H9 (cell line): ENCODE results near the gene TSPEAR. TPM values are rescaled to one million over a fixed set of nuclear protein-coding genes. Genes with fewer than 3 reads are reported as not detected.

Experiments used
- DNase-seq: peaks from one replicate; pipeline ENCODE4 v3.0.0-alpha.2; 2017
- H2AFZ ChIP-seq: one replicate; pipeline ENCODE4 v1.6.1; 2013; ENCODE audit warnings: mild to moderate bottlenecking, low read length, control low read depth, moderate library complexity
- H2AK5ac ChIP-seq: 2 replicates; pipeline ENCODE4 v1.6.1; 2013; ENCODE audit warnings: low read length, control low read depth, mixed read lengths; ENCODE audit not compliant: insufficient read length
- H2BK120ac ChIP-seq: one replicate; pipeline ENCODE4 v1.6.1; 2013; ENCODE audit warnings: low read depth, mild to moderate bottlenecking, low read length, control low read depth, inconsistent platforms; ENCODE audit not compliant: poor library complexity, severe bottlenecking
- H2BK12ac ChIP-seq: 2 replicates; pipeline ENCODE4 v1.6.1; 2013; ENCODE audit warnings: low read length, control low read depth, mixed read lengths, low read depth; ENCODE audit not compliant: insufficient read length
- H2BK15ac ChIP-seq: 2 replicates; pipeline ENCODE4 v1.6.1; 2013; ENCODE audit warnings: low read depth, low read length, control low read depth
- H2BK20ac ChIP-seq: one replicate; pipeline ENCODE4 v1.6.1; 2013; ENCODE audit warnings: low read depth, mild to moderate bottlenecking, low read length, control low read depth, inconsistent platforms; ENCODE audit not compliant: poor library complexity, severe bottlenecking
- H2BK5ac ChIP-seq: 2 replicates; pipeline ENCODE4 v1.6.1; 2013; ENCODE audit warnings: low read length, control low read depth, mixed read lengths; ENCODE audit not compliant: insufficient read length
- H3K14ac ChIP-seq: 2 replicates; pipeline ENCODE4 v1.6.1; 2013; ENCODE audit warnings: low read length, control low read depth; ENCODE audit not compliant: insufficient read depth
- H3K18ac ChIP-seq: 2 replicates; pipeline ENCODE4 v1.6.1; 2013; ENCODE audit warnings: low read depth, mild to moderate bottlenecking, mixed read lengths, low read length, control low read depth; ENCODE audit not compliant: insufficient read length
- H3K23ac ChIP-seq: 2 replicates; pipeline ENCODE4 v1.6.1; 2013; ENCODE audit warnings: low read length, control low read depth, mixed read lengths, low read depth; ENCODE audit not compliant: insufficient read length
- H3K23me2 ChIP-seq: 2 replicates; pipeline ENCODE4 v1.6.1; 2013; ENCODE audit warnings: low read depth, mild to moderate bottlenecking, mixed read lengths, low read length, control low read depth; ENCODE audit not compliant: insufficient read length, poor library complexity, severe bottlenecking
- H3K27ac ChIP-seq: 2 replicates; pipeline ENCODE4 v1.5.1; 2013; ENCODE audit warnings: low read length, control low read depth, mixed read lengths, low read depth; ENCODE audit not compliant: insufficient read length
- H3K27me3 ChIP-seq: 2 replicates; pipeline ENCODE4 v1.6.1; 2013; ENCODE audit warnings: low read length, control low read depth, inconsistent platforms; ENCODE audit not compliant: insufficient read depth
- H3K4ac ChIP-seq: 2 replicates; pipeline ENCODE4 v1.6.1; 2013; ENCODE audit warnings: low read depth, mild to moderate bottlenecking, control low read depth, inconsistent platforms, low read length, moderate library complexity
- H3K4me1 ChIP-seq: 2 replicates; pipeline ENCODE4 v1.6.1; 2013; ENCODE audit warnings: low read length, control low read depth, inconsistent platforms; ENCODE audit not compliant: insufficient read depth
- H3K4me2 ChIP-seq: 2 replicates; pipeline ENCODE4 v1.6.1; 2013; ENCODE audit warnings: low read length, control low read depth, mixed read lengths; ENCODE audit not compliant: insufficient read length, insufficient read depth
- H3K56ac ChIP-seq: 2 replicates; pipeline ENCODE4 v1.6.1; 2013; ENCODE audit warnings: low read depth, mild to moderate bottlenecking, mixed read lengths, low read length, control low read depth; ENCODE audit not compliant: insufficient read length
- H3K79me1 ChIP-seq: 2 replicates; pipeline ENCODE4 v1.6.1; 2013; ENCODE audit warnings: low read depth, mild to moderate bottlenecking, moderate library complexity, low read length, control low read depth, inconsistent platforms; ENCODE audit not compliant: insufficient read depth, poor library complexity, severe bottlenecking
- H3K79me2 ChIP-seq: 2 replicates; pipeline ENCODE4 v1.6.1; 2013; ENCODE audit warnings: low read length, control low read depth, inconsistent platforms; ENCODE audit not compliant: insufficient read depth
- H3K9ac ChIP-seq: 2 replicates; pipeline ENCODE4 v1.6.1; 2013; ENCODE audit warnings: low read length, control low read depth, mixed read lengths; ENCODE audit not compliant: insufficient read length; ENCODE audit errors: extremely low read depth
- H3K9me3 ChIP-seq: one replicate; pipeline ENCODE4 v1.6.1; 2013; ENCODE audit warnings: low read depth, low read length, inconsistent platforms; ENCODE audit not compliant: control insufficient read depth
- H3T11ph ChIP-seq: one replicate; pipeline ENCODE4 v1.6.1; 2013; ENCODE audit warnings: mild to moderate bottlenecking, low read length, control low read depth, inconsistent platforms
- H4K20me1 ChIP-seq: one replicate; pipeline ENCODE4 v1.6.1; 2013; ENCODE audit not compliant: control insufficient read depth, insufficient read length, insufficient read depth
- H4K5ac ChIP-seq: 2 replicates; pipeline ENCODE4 v1.6.1; 2013; ENCODE audit warnings: low read depth, mild to moderate bottlenecking, mixed read lengths, low read length, control low read depth; ENCODE audit not compliant: insufficient read length
- H4K8ac ChIP-seq: replicated peaks from 2 replicates; pipeline ENCODE4 v1.6.1; 2013; ENCODE audit warnings: low read length, control low read depth, mixed read lengths, low read depth; ENCODE audit not compliant: insufficient read length
- H4K91ac ChIP-seq: 2 replicates; pipeline ENCODE4 v1.6.1; 2013; ENCODE audit warnings: low read depth, mild to moderate bottlenecking, moderate library complexity, mixed read lengths, low read length, control low read depth; ENCODE audit not compliant: insufficient read length
- H3K27ac Mint-ChIP-seq, 3 experiments: 2 replicates in 2 of 3; 3 replicates in 1 of 3; pipeline ENCODE4 v1.8.0; 2020 to 2021; ENCODE audit warnings: mixed read lengths in 3 of 3, mild to moderate bottlenecking in 1 of 3, moderate library complexity in 1 of 3
- H3K27me3 Mint-ChIP-seq: 2 replicates; pipeline ENCODE4 v1.8.0; 2021; ENCODE audit warnings: low read depth, mild to moderate bottlenecking, moderate library complexity, mixed read lengths
- H3K36me3 Mint-ChIP-seq, 3 experiments: 2 replicates in 2 of 3; 3 replicates in 1 of 3; pipeline ENCODE4 v1.8.0; 2020 to 2021; ENCODE audit warnings: low read depth in 3 of 3, mixed read lengths in 3 of 3; ENCODE audit not compliant: insufficient read depth in 1 of 3
- H3K4me1 Mint-ChIP-seq, 2 experiments: 2 replicates each; pipeline ENCODE4 v1.8.0; 2020; ENCODE audit warnings: mixed read lengths in 2 of 2
- H3K4me3 Mint-ChIP-seq, 2 experiments: 2 replicates in 1 of 2; 3 replicates in 1 of 2; pipeline ENCODE4 v1.8.0; 2020 to 2021; ENCODE audit warnings: mild to moderate bottlenecking in 2 of 2, mixed read lengths in 2 of 2, moderate library complexity in 1 of 2
- H3K9me3 Mint-ChIP-seq, 2 experiments: 2 replicates in 1 of 2; 3 replicates in 1 of 2; pipeline ENCODE4 v1.8.0; 2020; ENCODE audit warnings: mild to moderate bottlenecking in 2 of 2, mixed read lengths in 2 of 2, moderate library complexity in 1 of 2
- CTCF ChIP-seq: fragments of 200-600 bp; sonication (generic); conservative IDR thresholded peaks from 3 replicates; pipeline ENCODE4 v1.8.0; 2021; ENCODE audit warnings: antibody characterized with exemption, mild to moderate bottlenecking
- WGBS: extraction: QIAGEN DNeasy Blood & Tissue Kit; methylation state at CpG from one replicate; pipeline ENCODE4 v1.1.7; 2013; ENCODE audit warnings: missing lambda C conversion rate, low lambda C conversion rate, mixed read lengths; ENCODE audit not compliant: insufficient read length; ENCODE audit errors: extremely low coverage; 5-methylcytosine and 5-hydroxymethylcytosine counted together
- total RNA-seq: library from RNA; stranded (reverse); gene quantifications from 2 replicates; pipeline ENCODE4 v1.2.1, GENCODE V29; 2021

The TSPEAR gene
- total RNA-seq, 1 experiment from 2014 or later, result 1.3 TPM

GRCh38 chr21:44630440-44630839, 80.9 kb downstream of the TSPEAR start:
- Histone ChIP-seq H3K23ac (no peak overlapping the region), H2BK12ac (no peak overlapping the region), H4K5ac (no peak overlapping the region), H4K91ac (no peak overlapping the region), H3K27ac (no peak overlapping the region), H2BK20ac (no peak overlapping the region), H3K4me2 (no peak overlapping the region), H2AFZ (no peak overlapping the region), H3T11ph (no peak overlapping the region), H3K56ac (no peak overlapping the region), H3K79me1 (no peaks in the 10 kb centered on the region), H3K4ac (no peak overlapping the region), H4K20me1 (no peaks in the 10 kb centered on the region), H3K79me2 (no peaks in the 10 kb centered on the region), H4K8ac (no peak overlapping the region), H3K18ac (no peak overlapping the region), H2AK5ac (no peak overlapping the region), H3K23me2 (no peaks in the 10 kb centered on the region), H3K4me1 (no peaks in the 10 kb centered on the region), H2BK15ac (no peak overlapping the region), H2BK120ac (no peak overlapping the region), H3K14ac (no peak overlapping the region), H3K9ac (no peak overlapping the region), H2BK5ac (no peak overlapping the region), H3K27me3 (no peaks in the 10 kb centered on the region), H3K9me3 (no peaks in the 10 kb centered on the region)
- peaks cover 3 to 7% of the 10 kb centered on the region in 2 experiments; a peak in 2 of 4 replicates for H3K4me1 Mint-ChIP-seq
- H3K9me3 Mint-ChIP-seq, result peaks cover 20 to 26% of the 10 kb centered on the region in 2 experiments
- H3K27me3 Mint-ChIP-seq, result peaks cover 14% of the 10 kb centered on the region
- H3K27ac Mint-ChIP-seq, result no peak overlapping the region
- WGBS, result no CpG with 5 or more reads among the region's 2 CpGs
- peaks cover 7 to 16% (median 11%) of the 10 kb centered on the region in 3 experiments; a peak in 6 of 7 replicates for H3K36me3 Mint-ChIP-seq
- no peak overlapping the region for H3K4me3 Mint-ChIP-seq
- no peak for TF ChIP-seq CTCF
- no peak for DNase-seq
